Mesothelial cell of epicardium (in vitro differentiated cells): ENCODE data around the gene ISG15. TPM values are rescaled to one million over a fixed set of nuclear protein-coding genes. Genes with fewer than 3 reads are reported as not detected.
"Not testable (repeated sequence)": the region's sequence is repeated elsewhere in the genome, so short reads cannot be mapped to it uniquely, and the experiment has no call there.

Source experiments
- DNase-seq, 2 experiments: peaks; one replicate each; pipeline ENCODE4 v3.0.0; 2021; ENCODE audit warnings: low spot score in 2 of 2; ENCODE audit not compliant: unreplicated experiment in 2 of 2
- H3K27ac Mint-ChIP-seq: 2 replicates; pipeline ENCODE4 v1.8.0; 2021; ENCODE audit warnings: mixed read lengths
- H3K27me3 Mint-ChIP-seq: 2 replicates; pipeline ENCODE4 v1.8.0; 2021; ENCODE audit warnings: low read depth, mixed read lengths
- H3K36me3 Mint-ChIP-seq: 2 replicates; pipeline ENCODE4 v1.8.0; 2021; ENCODE audit warnings: mixed read lengths
- H3K4me1 Mint-ChIP-seq: 2 replicates; pipeline ENCODE4 v1.8.0; 2021; ENCODE audit warnings: mixed read lengths
- H3K4me3 Mint-ChIP-seq: 2 replicates; pipeline ENCODE4 v1.8.0; 2021; ENCODE audit warnings: mild to moderate bottlenecking, moderate library complexity, mixed read lengths
- H3K9me3 Mint-ChIP-seq: 2 replicates; pipeline ENCODE4 v1.8.0; 2021; ENCODE audit warnings: mixed read lengths
- CTCF ChIP-seq: fragments of 200-600 bp; sonication (generic); IDR thresholded peaks from one replicate; pipeline ENCODE4 v1.5.0; 2021; ENCODE audit warnings: antibody characterized with exemption; ENCODE audit not compliant: unreplicated experiment
- total RNA-seq: library from RNA; stranded (reverse); gene quantifications from 3 replicates; pipeline ENCODE4 v1.2.1, GENCODE V29; 2021

The ISG15 gene
- total RNA-seq, 1 donor from 2014 or later, result 139 TPM

- no peak for DNase-seq
- peaks cover 42% of the 10 kb centered on the region for H3K27me3 Mint-ChIP-seq
- H3K4me1 Mint-ChIP-seq, result peaks cover 9% of the 10 kb centered on the region
- H3K27ac Mint-ChIP-seq, result no peak overlapping the region
- peaks cover 15% of the 10 kb centered on the region for H3K36me3 Mint-ChIP-seq
- no peak overlapping the region for H3K4me3 Mint-ChIP-seq
- H3K9me3 Mint-ChIP-seq, result no peaks in the 10 kb centered on the region
- TF ChIP-seq CTCF, result no peak
These were observed 42.8 kb downstream of the ISG15 start for GRCh38 chr1:1055841-1056736.

DNA sequence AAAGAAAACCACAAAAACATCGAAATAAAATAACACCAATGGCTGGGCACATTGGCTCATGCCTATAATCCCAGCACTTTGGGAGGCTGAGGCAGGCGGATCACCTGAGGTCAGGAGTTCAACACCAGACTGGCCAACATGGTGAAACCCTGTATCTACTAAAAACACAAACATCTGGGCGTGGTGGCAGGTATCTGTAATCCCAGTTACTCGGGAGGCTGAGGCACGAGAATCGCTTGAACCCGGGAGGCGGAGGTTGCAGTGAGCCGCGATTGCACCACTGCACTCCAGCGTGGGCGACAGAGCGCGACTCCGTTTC lies 44.4 kb downstream of the ISG15 start:
- not testable (repeated sequence) for H3K4me1 Mint-ChIP-seq, H3K9me3 Mint-ChIP-seq, H3K27ac Mint-ChIP-seq, H3K36me3 Mint-ChIP-seq, DNase-seq
- Mint-ChIP-seq H3K4me3 (peak overlapping the region; percentile 55), H3K27me3 (peaks cover 55% of the 10 kb centered on the region)

DNA sequence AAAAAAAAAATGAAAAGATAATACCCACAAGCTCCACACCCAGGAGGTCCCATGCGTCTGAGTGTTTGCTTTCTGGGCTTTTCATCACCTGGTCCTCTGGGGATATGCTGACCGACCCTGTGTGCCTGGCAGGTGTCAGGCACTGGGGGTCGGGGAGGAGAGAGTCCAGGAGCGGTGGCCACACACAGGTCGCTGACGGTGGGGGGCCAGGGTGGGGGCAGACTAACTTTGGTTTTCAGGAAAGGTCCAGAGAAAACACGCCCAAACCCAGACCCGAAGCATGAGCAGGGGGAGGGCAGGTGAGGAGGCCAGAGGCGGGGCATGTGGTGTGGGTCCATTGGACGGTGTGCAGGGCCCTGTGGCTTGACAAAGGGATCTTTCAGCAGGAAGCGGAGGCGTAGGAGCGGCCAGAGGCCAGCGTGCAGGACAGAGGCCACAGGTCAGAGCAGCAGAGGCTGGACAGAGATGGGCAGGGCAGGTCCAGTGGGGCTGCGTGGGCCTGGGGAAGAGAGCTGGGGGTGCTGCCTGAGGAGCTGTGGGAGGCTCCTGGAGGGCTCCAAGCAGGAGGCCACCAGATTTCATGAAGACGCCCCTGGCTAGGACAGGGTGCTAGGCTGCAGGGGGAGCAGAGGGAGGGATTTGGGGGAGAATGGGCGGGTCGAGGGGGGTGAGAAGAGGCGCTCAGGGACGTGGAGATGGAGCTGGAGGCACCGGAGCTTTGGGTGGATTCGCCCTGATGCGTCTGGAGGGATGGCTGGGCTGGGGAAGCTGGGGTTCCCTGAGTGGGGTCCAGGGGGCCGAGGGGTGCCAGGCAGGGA lies 45.0 kb downstream of the ISG15 start:
- Mint-ChIP-seq H3K36me3 (peaks cover 7% of the 10 kb centered on the region), H3K4me1 (peaks cover 9% of the 10 kb centered on the region), H3K9me3 (no peaks in the 10 kb centered on the region), H3K4me3 (peak overlapping the region; percentile 66), H3K27ac (no peak overlapping the region), H3K27me3 (peaks cover 60% of the 10 kb centered on the region)
- TF ChIP-seq CTCF, result no peak
- DNase-seq, result no peak

- DNase-seq, result no peak
- Mint-ChIP-seq H3K36me3 (peaks cover 5% of the 10 kb centered on the region), H3K9me3 (no peaks in the 10 kb centered on the region), H3K27me3 (peaks cover 63% of the 10 kb centered on the region), H3K27ac (no peak overlapping the region), H3K4me3 (peak overlapping the region; percentile 66), H3K4me1 (peaks cover 9% of the 10 kb centered on the region)
- peak; percentile 44 for TF ChIP-seq CTCF
These were observed 45.7 kb downstream of the ISG15 start for GRCh38 chr1:1058921-1059493.

DNA sequence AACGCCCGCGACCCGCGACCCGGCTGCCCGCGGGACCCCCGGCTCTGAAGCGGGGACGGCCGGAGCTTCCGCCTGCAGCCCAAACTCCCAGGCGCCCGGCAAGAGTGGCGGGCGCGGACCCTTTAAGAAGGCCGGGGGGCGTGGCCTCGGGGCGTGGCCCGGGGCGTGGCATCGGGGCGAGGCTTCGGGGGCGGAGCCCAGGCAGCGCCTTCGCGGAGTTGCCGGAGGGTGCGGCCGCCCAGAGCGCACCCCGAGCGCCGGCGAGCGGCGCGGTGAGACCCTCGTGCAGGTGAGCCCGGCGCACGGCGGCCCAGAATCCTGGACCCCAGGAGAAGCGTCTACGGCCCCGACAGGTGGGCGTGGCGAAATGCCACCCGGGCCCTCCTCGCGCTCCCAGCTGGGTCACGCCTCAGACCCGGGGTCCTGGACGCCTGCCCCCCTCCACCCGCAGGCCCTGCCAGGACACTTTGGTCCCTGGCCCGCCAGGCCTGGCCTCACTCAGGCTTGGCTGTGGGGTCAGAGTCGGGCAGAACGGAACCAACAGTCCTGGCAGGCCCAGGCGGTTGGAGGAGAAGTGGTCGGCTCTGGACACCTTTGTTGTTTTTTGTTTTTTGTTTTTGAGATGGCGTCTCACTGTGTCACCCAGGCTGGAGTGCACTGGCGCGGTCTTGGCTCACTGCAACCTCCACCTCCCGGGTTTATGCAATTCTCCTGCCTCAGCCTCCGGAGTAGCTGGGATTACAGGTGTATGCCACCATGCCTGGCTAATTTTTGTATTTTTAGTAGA lies 46.4 kb downstream of the ISG15 start:
- Mint-ChIP-seq H3K36me3 (peaks cover 5% of the 10 kb centered on the region), H3K9me3 (no peaks in the 10 kb centered on the region), H3K4me3 (peak overlapping the region; percentile 37), H3K4me1 (peaks cover 9% of the 10 kb centered on the region), H3K27ac (no peak overlapping the region), H3K27me3 (peaks cover 66% of the 10 kb centered on the region)
- no peak for TF ChIP-seq CTCF
- DNase-seq, result peak; percentile 77 to 89
